GM18508 (cell line): ENCODE data around the gene PAK6.
A peak's percentile ranks its signal among the peaks of the same experiment; 100 is the strongest.

ENCODE experiments used
- ATAC-seq: cut with Tn5 transposase; IDR thresholded peaks from one replicate; pipeline ENCODE4 v1.9.1; 2021; ENCODE audit warnings: moderate number of reproducible peaks; ENCODE audit not compliant: insufficient read depth, unreplicated experiment

The PAK6 gene

DNA sequence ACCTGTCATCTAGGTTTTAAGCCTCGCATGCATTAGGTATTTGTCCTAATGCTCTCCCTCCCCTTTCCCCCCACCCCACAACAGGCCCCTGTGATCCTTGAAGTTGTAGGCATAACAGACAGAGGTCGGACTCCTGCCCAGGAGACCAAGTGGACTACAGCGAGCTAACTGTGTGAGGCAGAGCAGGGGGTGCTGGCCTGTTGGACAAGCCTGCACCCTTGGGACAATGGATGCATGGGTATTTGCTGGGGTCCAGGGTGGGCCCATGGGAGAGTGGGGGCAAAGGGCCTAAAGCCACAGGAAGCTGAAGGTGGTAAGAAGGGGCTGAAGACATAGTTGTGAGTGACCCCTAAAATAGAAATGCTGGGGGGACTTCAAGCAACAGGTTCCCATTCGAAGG, 66.4 kb downstream of the PAK6 start:
- no peak for ATAC-seq

DNA sequence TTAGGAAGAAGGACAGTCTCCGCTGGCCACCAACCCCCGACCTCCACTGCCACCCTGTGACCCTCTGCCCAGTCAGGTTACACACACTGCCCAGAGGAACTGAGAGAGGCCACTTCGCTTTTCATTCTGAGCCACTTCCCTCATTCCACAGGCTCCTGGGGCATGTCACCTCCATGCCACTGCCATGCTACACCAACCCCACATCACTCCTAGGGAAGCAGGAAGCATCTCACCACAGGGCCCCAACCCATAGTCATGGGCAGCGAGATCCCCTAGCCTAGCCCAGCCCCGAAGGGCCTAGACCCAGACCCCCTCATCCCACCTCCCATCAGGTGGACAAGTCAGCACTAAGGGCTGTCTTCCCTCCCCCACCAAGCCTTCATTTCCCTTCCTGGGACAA, 67.5 kb downstream of the PAK6 start:
- no peak for ATAC-seq

GRCh38 chr15:40306908-40307307, 68.0 kb downstream of the PAK6 start:
- ATAC-seq, result no peak

GRCh38 chr15:40307421-40308211, 68.8 kb downstream of the PAK6 start, which contains the start of gene PLCB2:
PLCB2 (minus strand) TSS chr15:40307935; CDS start chr15:40307672, 263 bp downstream.
- ATAC-seq, result no peak

- no peak for ATAC-seq
Observed at GRCh38 chr15:40309344-40309862, 70.5 kb downstream of the PAK6 start.

- ATAC-seq, result no peak
Observed at GRCh38 chr15:40310001-40310959, 71.4 kb downstream of the PAK6 start.

DNA sequence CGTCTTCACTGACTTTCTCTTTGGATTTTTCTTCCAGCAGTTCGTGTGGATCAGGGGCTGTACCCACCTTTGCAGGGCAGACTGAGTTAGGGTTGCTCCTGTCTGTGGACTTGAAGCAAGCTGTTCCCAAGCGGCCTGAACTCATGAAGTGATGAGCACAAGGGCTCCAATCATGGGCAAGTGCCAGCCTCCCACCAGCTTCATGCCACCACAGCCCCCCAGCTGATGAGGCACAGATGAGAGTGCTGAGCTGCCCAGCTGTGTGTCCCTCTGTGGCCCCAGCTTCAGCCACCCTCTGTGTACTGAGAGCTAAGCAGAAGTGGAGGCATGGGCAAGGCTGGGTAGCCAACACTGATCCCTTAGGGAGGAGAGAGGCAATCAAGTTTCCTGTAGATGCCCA, 72.1 kb downstream of the PAK6 start:
- no peak for ATAC-seq

DNA sequence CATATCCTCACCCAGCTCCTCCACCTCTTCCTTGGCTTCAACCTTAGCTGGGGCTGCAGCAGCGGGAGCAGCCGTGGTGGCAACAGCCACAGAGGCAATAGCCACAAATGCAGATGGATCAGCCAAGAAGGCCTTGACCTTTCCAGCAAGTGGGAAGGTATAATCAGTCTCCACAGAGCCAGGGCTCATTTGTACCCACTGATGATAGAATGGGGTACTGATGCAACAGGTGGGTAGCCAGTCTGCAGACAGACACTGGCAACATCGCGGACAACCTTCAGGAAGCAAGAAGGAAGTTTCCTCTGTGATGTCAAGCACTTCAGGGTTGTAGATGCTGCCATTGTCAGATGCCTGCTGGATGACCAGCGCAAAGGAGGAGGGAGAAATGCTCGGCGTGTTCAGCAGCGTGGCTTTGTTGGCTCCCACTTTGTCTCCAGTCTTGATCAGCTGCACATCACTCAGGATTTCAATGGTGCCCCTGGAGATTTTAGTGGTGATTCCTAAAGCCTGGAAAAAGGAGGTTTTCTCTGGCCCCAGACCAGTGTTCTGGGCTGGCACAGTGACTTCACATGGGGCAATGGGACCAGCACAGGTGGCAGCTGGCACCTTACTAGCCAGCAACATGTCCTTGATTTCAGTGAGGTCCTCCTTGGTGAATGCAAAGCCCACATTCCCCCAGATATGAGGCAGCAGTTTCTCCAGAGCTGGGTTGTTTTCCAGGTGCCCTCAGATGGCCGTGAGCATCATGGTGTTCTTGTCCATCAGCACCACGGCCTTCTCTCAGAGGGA, 73.7 kb downstream of the PAK6 start:
- no peak for ATAC-seq

DNA sequence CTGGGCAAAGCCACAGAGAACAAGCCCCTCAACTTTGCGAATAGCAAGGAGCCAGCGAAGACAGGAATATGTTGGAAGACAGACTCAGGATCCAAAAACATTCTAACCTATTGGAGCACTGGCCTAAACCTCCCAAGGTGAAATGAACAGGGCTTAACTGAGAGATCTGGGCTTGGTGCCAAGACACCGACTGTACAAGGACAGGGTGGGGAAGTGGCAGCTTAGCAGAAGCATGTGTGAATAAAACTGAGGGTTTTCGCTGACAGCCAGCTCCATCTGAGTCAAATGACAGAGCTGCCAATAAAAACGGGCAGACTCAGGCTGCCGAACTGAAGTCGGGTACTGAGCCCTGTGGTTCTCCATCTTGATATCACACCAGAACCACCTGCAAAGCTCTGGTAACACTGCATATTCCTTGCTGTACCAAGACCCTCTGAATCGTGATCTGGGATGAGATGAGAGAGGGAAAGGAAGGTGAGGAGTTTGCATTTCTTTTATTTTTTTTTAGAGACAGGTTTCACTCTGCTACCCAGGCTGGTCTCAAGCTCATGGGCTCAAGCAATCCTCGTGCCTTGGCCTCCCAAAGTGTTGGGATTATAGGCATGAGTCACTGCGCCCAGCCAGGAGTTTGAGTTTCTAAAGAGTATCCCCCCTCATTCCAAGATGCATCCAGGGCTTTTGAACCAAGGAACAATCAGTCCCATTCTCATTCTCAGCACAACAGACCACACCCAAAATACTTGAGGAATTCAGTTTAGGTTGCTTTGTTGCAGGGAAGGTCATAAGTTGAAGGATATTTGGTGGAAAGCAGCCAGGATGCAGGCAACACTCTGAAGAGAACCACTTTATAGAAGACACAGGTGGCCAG, 74.9 kb downstream of the PAK6 start:
- ATAC-seq, result no peak

- ATAC-seq, result no peak
Observed at GRCh38 chr15:40314723-40315276, 75.9 kb downstream of the PAK6 start.

- no peak for ATAC-seq
Observed at GRCh38 chr15:40316931-40317330, 78.1 kb downstream of the PAK6 start.

- ATAC-seq, result no peak
Observed at GRCh38 chr15:40317580-40317979, 78.7 kb downstream of the PAK6 start.

DNA sequence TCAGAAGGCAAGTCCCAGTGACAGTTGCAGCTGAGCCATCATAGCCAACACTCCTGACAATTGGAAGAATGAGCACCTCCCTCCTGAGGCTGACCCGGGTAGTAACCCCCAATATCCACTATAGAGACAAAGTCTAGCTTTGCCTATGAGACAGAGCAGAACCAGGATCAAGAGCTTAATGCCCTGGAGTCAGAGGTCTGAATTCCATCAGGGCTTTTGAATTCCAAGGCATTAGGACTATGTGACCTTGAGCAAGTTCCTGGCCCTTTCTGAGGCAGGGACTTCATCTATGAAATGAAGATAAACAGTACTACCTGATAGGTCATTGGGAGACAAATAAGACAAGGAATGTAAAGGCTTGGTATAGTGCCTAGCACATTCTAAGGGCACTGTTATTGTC, 81.5 kb downstream of the PAK6 start:
- no peak for ATAC-seq

DNA sequence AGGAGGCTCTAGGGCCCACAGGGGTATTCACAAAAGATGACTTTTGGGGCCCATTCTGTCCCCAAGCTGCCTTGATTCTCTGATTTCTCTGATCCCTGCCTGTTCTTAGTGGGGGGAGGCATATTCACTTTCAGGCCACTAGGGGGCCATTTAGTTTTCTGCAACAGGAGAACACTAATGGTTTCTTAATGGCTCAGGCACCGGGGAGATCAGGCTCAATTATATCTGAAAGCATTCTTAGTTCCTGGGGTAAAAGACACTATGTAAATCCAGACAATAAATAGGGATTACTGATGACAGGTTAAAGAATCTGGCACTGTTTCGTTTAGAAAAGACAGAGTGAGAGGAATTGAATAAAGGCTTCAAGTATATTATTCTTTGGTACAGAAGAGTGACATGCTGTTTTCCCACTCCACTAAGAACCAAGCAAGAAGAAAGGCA, 82.1 kb downstream of the PAK6 start:
- ATAC-seq, result no peak

DNA sequence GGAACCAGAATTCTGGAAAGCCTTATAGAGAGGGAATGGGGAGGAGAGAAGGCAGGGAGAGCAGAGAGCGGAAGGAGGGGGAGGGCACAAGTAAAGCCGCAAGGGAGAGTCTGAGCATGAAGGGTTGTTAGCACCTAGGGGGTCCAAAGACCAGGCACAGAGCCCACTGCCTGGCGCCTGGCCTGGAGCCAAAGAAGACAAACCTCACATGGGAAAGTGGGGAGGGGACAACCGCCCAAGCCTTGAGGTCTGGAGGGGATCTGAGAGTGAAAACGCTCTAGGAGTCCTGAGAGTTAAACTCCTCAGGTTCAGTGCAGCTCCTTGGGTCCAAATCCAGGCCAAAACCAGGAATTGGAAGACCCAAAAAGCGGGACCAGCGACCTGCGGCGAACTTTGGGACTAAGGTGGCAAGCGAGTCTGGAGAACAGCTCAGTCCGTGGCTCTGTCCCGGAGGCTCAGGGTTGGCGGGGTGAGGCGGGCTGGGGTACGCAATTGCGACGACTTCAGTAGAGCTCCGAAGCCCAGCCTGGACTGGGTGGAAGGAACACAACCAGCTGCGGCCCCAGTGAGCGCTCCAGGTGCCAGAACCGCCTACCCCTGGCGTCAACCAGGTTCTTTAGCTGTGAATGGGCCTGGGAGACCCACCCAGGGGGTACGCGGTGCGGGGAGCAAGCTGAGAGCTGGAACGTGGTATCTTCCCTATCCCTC, 83.8 kb downstream of the PAK6 start:
- ATAC-seq, result no peak

DNA sequence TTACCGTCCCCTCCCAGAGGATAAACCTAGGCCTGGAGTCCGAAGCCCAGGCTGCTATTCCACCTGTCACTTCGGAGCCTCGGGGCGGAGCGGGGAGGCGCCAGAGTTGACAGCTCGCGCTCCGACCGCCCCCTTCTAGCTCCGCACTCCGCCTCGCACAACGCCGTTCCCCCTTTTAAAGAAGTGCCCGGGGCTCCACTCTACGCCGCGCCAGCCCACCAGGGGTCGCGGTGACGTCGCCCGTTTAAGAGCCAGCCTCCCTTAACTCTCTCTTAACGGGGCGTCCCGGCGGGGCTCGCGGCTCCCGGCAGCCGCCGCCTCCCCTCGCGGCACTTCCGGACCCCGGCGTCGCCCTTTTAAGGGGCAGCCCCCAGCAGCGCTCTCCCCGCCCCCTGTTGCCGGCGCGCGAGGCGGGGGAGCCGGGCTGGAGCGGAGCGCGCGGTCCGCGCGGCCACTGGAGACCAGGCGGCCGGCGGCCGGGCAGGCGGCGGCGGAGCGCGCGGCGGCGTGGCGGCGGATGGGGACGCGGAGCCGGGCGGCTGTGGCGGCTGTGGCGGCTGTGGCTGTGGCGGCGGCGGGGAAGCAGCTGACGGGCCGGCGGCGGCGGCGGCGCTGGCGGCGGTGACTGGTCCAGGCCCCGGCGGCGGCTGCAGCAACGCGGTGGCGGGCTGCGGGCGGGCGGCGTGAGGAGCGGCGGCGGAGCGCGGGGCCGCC, 84.5 kb downstream of the PAK6 start, which contains the start of gene INAFM2:
TSS of gene INAFM2 (plus strand) at position 454 of the 714 bp plus-strand sequence. CDS start 364 bp downstream, outside the sequence.
- peak; percentile 77 for ATAC-seq
